ENCODE measurements around the gene CRAT.

- no peak for TF ChIP-seq TAF1 (IDR thresholded peaks at IDR 0.05; ENCODE audit: low read depth)
- TF ChIP-seq RAD21 (IDR thresholded peaks at IDR 0.05; ENCODE audit: low read depth) = no peak
- no peak for TF ChIP-seq REST (IDR thresholded peaks at IDR 0.05; ENCODE audit: low read depth)
- no peak for TF ChIP-seq CREB1 (IDR thresholded peaks at IDR 0.05; ENCODE audit: low read depth)
Observed at GRCh38 chr9:129068110-129068509, 42.5 kb downstream of the CRAT start.

Data from Ishikawa (cell line).